T47D (cell line): Measurements from ENCODE around the gene IFT20.
A peak's percentile ranks its signal among the peaks of the same experiment; 100 is the strongest.
"Not testable (repeated sequence)": the region's sequence is repeated elsewhere in the genome, so short reads cannot be mapped to it uniquely, and the experiment has no call there.

Experiments
- DNase-seq, 2 experiments: peaks; one replicate each; pipeline versions ENCODE4 v3.0.0 to v3.0.0-alpha.2; 2011 to 2012; ENCODE audit warnings: low read depth in 1 of 2, low spot score in 1 of 2
- JUND ChIP-seq: IDR thresholded peaks from 2 replicates; pipeline ENCODE4 v1.6.1; 2012; ENCODE audit warnings: low read depth
- in situ Hi-C: cut with HindIII; loops from 2 replicates; pipeline ENCODE4 v1.10.0; 2016; ENCODE audit warnings: low sequenced_read_pairs, low pct_unique_long_range_greater_than_20kb

Gene IFT20

DNA sequence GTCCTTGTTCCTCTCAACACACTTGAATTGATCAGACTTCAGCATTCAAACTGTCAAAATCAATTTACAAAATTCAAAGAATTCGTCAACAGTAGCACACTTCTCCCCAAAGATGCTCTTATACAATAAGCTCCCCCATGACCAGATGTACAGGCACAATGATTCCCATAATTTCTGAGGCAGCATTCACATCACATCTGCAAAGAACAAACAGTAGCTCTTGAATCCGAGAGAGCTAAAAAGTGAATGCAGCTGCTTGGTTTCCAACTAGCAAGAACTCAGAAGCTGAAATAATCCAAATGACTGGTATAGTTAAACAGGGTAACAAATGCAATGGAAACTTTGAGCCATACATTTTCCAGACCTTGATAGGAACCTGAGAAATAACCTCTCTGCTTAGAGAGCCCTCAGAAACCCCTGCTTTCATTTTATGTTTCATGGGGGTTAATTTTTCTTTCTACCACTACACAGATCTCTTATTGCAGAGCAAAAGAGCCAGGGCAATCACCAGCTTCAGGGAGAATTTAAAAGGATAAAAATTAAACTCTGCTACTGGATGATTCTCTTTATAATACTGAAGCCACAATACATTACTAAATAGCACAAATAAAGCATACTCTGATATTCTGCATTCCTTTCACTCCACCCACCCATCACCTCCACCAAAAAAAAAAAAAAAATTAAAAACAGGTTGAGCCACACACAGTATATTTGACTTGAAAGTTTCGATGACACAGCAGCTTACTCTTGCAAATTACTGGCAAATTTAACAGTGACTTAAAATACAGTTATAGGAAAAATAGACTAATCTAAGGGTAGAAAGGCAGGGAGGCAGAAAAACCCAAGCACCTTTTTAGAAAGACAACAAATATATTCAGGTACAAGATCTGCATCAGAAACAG lies 39.3 kb downstream of the IFT20 start:
- in situ Hi-C loops = no loop called here
- no peak for DNase-seq
- no peak for TF ChIP-seq JUND

DNA sequence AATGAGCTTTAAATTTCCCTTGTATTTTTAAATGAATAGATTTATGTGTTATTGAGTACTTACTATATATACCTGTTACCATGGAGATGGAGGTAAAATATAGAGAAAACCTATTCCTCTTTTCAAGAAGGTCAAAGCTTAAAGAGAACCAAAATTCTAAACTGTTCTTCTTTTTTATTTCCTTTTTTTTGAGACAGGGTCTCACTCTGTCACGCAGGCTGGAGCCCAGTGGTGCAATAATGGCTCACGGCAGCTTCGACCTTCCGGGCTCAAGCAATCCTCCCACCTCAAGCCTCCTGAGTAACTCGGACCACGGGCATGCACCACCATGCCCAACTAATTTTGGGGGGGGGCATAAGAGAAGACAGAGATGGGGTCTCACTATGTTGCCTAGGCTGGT lies 41.3 kb downstream of the IFT20 start:
- TF ChIP-seq JUND = no peak
- in situ Hi-C loops = no loop called here
- DNase-seq = no peak

GRCh38 chr17:28292878-28293277 lies 42.4 kb downstream of the IFT20 start:
- DNase-seq, in situ Hi-C loops: not testable (repeated sequence)

DNA sequence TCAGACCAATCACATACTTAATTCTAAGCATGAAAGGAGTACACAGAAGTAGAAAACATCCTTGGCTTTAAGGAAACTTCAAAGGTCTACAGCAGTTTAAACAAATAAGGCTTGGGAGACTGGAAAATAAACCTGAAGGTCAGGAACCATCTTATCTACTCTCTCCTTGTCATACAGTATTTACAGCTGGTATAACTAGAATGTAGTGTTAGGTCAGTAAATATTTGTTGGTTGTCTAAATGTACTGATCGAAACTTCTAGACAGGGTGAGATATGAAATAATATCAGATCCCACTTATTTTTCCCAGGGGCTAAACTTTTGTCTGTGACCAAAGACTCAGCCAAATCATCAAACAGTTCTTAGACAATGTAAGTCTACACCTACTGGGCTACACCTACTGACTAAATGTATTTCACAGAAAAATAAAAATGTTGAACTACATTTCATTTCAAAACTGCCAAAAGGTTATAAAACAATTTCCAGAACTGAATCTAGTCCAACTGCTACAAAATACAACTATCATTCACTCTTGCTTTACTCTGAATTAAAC lies 43.4 kb downstream of the IFT20 start:
- in situ Hi-C loops = no loop called here
- TF ChIP-seq JUND = no peak
- peak in 1 of 2 experiments; percentile 50 for DNase-seq

DNA sequence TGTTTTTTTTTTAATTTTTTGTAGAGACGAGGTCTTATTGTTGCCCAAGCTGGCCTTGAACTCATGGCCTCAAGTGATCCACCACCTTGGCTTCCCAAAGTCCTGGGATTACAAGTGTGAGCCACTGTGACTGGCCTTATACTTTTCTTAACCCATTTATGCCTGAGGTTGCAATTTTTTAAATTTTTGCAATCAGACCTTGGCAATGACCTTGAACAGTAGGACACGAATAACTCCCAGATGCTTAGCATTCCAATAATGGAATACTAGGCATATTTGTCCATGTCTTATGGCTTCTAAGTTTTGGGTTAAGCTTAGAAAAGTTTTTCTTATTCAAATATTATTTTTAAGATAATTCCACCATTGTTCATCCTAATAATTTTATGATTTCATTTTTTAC lies 44.6 kb downstream of the IFT20 start:
- in situ Hi-C loops = no loop called here
- TF ChIP-seq JUND = no peak
- DNase-seq = no peak

DNA sequence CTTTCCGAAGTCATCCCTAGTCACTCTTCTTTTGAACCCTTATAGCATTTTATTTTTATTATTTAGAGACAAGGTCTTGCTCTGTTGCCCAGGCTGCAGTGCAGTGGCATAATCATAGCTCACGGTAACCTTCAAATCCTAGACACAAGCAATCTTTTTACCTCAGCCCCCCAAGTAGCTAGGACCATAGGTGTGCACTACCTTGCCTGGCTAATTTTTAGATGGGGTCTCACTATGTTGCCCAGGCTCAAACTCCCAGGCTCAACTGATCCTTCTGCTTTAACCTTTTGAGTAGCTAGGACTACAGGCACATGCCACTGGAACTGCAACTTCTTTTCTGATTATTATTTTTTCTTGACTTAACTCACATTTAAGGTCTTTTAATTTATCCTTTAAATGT lies 49.3 kb downstream of the IFT20 start:
- no peak for TF ChIP-seq JUND
- no peak for DNase-seq
- in situ Hi-C loops = no loop called here

- peak in 1 of 2 experiments; percentile 14 for DNase-seq
- in situ Hi-C loops = no loop called here
- no peak for TF ChIP-seq JUND
These were observed 52.7 kb downstream of the IFT20 start for GRCh38 chr17:28282596-28282995.

GRCh38 chr17:28280826-28281225 lies 54.4 kb downstream of the IFT20 start:
- no peak for TF ChIP-seq JUND
- DNase-seq = no peak
- in situ Hi-C loops = no loop called here

GRCh38 chr17:28279411-28279810 lies 55.9 kb downstream of the IFT20 start:
- DNase-seq = no peak
- in situ Hi-C loops = no loop called here
- no peak for TF ChIP-seq JUND
